PC-9 (cell line): Measurements from ENCODE around the gene RHEX. TPM values are rescaled to one million over a fixed set of nuclear protein-coding genes. Genes with fewer than 3 reads are reported as not detected.

Source experiments
- BruUV-seq: library from RNA; stranded (reverse); fragments of 400-500 nt; replicated peaks from 2 replicates; lab custom pipeline; 2021; lab: Mats Ljungman, UMichigan
- CTCF ChIA-PET: fragments of 300-600 bp; sonication (Branson Sonifier 250); formaldehyde crosslinking; loops from one replicate; lab custom pipeline; 2022; ENCODE audit warnings: antibody characterized with exemption; lab: Charles Lee
- POLR2A ChIA-PET: fragments of 300-600 bp; sonication (Branson Sonifier 250); formaldehyde crosslinking; loops from one replicate; lab custom pipeline; 2022; ENCODE audit warnings: antibody characterized with exemption; ENCODE audit not compliant: unreplicated experiment; lab: Charles Lee
- DNase-seq, 2 experiments: peaks; one replicate each; pipeline versions ENCODE4 v3.0.0 to v3.0.0-alpha.2; 2015 to 2022; ENCODE audit warnings: mixed read lengths in 1 of 2
- H2AFZ ChIP-seq: fragments of 200-600 bp; sonication (generic); 2 replicates; pipeline ENCODE4 v1.8.1; 2017; ENCODE audit warnings: antibody characterized with exemption
- H3F3A ChIP-seq: fragments of 200-600 bp; sonication (generic); 2 replicates; pipeline ENCODE4 v1.8.1; 2017; ENCODE audit warnings: antibody characterized with exemption, mild to moderate bottlenecking, low read depth; ENCODE audit not compliant: insufficient read depth
- H3K27ac ChIP-seq: fragments of 200-600 bp; sonication (generic); 2 replicates; pipeline ENCODE4 v1.6.1; 2016; ENCODE audit warnings: mixed run types
- H3K27me3 ChIP-seq: fragments of 200-600 bp; sonication (generic); 2 replicates; pipeline ENCODE4 v1.6.1; 2016; ENCODE audit warnings: low read depth, mixed run types; ENCODE audit not compliant: insufficient read depth
- H3K36me3 ChIP-seq: fragments of 200-600 bp; sonication (generic); 2 replicates; pipeline ENCODE4 v1.6.1; 2016; ENCODE audit warnings: low read depth, mixed run types
- H3K4me1 ChIP-seq: fragments of 200-600 bp; sonication (generic); replicated peaks from 2 replicates; pipeline ENCODE4 v1.6.1; 2016; ENCODE audit warnings: mixed run types; ENCODE audit not compliant: insufficient read depth
- H3K4me2 ChIP-seq: fragments of 200-600 bp; sonication (generic); 2 replicates; pipeline ENCODE4 v1.6.1; 2017; ENCODE audit warnings: mixed run types
- H3K4me3 ChIP-seq: fragments of 200-600 bp; sonication (generic); 2 replicates; pipeline ENCODE4 v1.6.1; 2016; ENCODE audit warnings: mixed run types
- H3K79me2 ChIP-seq: fragments of 200-600 bp; sonication (generic); 2 replicates; pipeline ENCODE4 v1.6.1; 2017; ENCODE audit warnings: low read depth, mixed run types
- H3K9me2 ChIP-seq: fragments of 200-600 bp; sonication (generic); 2 replicates; pipeline ENCODE4 v1.8.1; 2017; ENCODE audit warnings: mild to moderate bottlenecking; ENCODE audit not compliant: insufficient read depth
- H3K9me3 ChIP-seq: fragments of 200-600 bp; sonication (generic); 2 replicates; pipeline ENCODE4 v1.8.1; 2016; ENCODE audit warnings: low read depth; ENCODE audit not compliant: insufficient read depth
- H4K20me1 ChIP-seq: fragments of 200-600 bp; sonication (generic); 2 replicates; pipeline ENCODE4 v1.8.1; 2017; ENCODE audit not compliant: insufficient read depth
- EZH2 ChIP-seq: fragments of 200-600 bp; sonication (generic); IDR thresholded peaks from 2 replicates; pipeline ENCODE4 v1.8.0; 2017; ENCODE audit warnings: antibody characterized with exemption, low read depth
- intact Hi-C: fragments of 100-400 bp; cut with micrococcal nuclease; formaldehyde crosslinking; loops from one replicate; pipeline ENCODE4 v1.10.0; 2022; ENCODE audit not compliant: unreplicated experiment
- total RNA-seq: library from RNA; stranded (reverse); gene quantifications from 2 replicates; pipeline ENCODE4 v1.2.3, GENCODE V29; 2021
- TF ChIP-seq, protein P1 (sequence below): fragments of 200-600 bp; sonication (generic); conservative IDR thresholded peaks from 2 replicates; pipeline ENCODE4 v1.6.1; 2017; ENCODE audit warnings: mixed run types, antibody characterized with exemption, mild to moderate bottlenecking, moderate library complexity

The RHEX gene
- total RNA-seq, 1 experiment from 2014 or later = not detected

GRCh38 chr1:206032380-206033140 lies 20.4 kb upstream of the RHEX start:
- POLR2A ChIA-PET = no interaction called here
- no peak for DNase-seq
- Histone ChIP-seq H3K4me2 (no peak overlapping the region), H3F3A (no peaks in the 10 kb centered on the region; the same call in 1 of the 2 replicates), H3K4me1 (peaks cover 5% of the 10 kb centered on the region; the same call in 1 of the 2 replicates), H3K27me3 (no peaks in the 10 kb centered on the region), H3K36me3 (no peaks in the 10 kb centered on the region), H4K20me1 (no peaks in the 10 kb centered on the region), H3K4me3 (no peak overlapping the region), H3K9me2 (no peaks in the 10 kb centered on the region), H2AFZ (no peak overlapping the region), H3K9me3 (no peaks in the 10 kb centered on the region), H3K79me2 (no peaks in the 10 kb centered on the region), H3K27ac (no peak overlapping the region)
- CTCF ChIA-PET = no interaction called here
- intact Hi-C loops = no loop called here
- TF ChIP-seq, protein P1, sequence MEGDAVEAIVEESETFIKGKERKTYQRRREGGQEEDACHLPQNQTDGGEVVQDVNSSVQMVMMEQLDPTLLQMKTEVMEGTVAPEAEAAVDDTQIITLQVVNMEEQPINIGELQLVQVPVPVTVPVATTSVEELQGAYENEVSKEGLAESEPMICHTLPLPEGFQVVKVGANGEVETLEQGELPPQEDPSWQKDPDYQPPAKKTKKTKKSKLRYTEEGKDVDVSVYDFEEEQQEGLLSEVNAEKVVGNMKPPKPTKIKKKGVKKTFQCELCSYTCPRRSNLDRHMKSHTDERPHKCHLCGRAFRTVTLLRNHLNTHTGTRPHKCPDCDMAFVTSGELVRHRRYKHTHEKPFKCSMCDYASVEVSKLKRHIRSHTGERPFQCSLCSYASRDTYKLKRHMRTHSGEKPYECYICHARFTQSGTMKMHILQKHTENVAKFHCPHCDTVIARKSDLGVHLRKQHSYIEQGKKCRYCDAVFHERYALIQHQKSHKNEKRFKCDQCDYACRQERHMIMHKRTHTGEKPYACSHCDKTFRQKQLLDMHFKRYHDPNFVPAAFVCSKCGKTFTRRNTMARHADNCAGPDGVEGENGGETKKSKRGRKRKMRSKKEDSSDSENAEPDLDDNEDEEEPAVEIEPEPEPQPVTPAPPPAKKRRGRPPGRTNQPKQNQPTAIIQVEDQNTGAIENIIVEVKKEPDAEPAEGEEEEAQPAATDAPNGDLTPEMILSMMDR = no peak
- no peak for TF ChIP-seq EZH2
- no TSS peak for BruUV-seq

- POLR2A ChIA-PET = no interaction called here
- DNase-seq = no peak
- H3K9me2 ChIP-seq = no peaks in the 10 kb centered on the region
- no peak overlapping the region for H2AFZ ChIP-seq
- H3K4me2 ChIP-seq = no peak overlapping the region
- no peaks in the 10 kb centered on the region for H3K27me3 ChIP-seq
- no peaks in the 10 kb centered on the region for H4K20me1 ChIP-seq
- CTCF ChIA-PET = no interaction called here
- H3K36me3 ChIP-seq = no peaks in the 10 kb centered on the region
- H3K79me2 ChIP-seq = no peaks in the 10 kb centered on the region
- no peak overlapping the region for H3K4me3 ChIP-seq
- intact Hi-C loops = no loop called here
- BruUV-seq = no TSS peak
- H3K4me1 ChIP-seq = peaks cover 5% of the 10 kb centered on the region; the same call in 1 of the 2 replicates
- TF ChIP-seq, protein P1 = no peak
- no peak for TF ChIP-seq EZH2
- no peak overlapping the region for H3K27ac ChIP-seq
- no peaks in the 10 kb centered on the region for H3K9me3 ChIP-seq
- no peaks in the 10 kb centered on the region; the same call in 1 of the 2 replicates for H3F3A ChIP-seq
These were observed 17.9 kb upstream of the RHEX start for GRCh38 chr1:206035027-206035426.

- Histone ChIP-seq H3F3A (no peaks in the 10 kb centered on the region), H3K27me3 (no peaks in the 10 kb centered on the region), H3K4me1 (no peaks in the 10 kb centered on the region), H3K27ac (no peak overlapping the region), H4K20me1 (no peaks in the 10 kb centered on the region), H3K9me3 (no peaks in the 10 kb centered on the region), H3K79me2 (no peaks in the 10 kb centered on the region), H3K4me2 (no peak overlapping the region), H3K36me3 (no peaks in the 10 kb centered on the region), H3K4me3 (no peak overlapping the region), H3K9me2 (no peaks in the 10 kb centered on the region), H2AFZ (no peak overlapping the region)
- DNase-seq = no peak
- TF ChIP-seq, protein P1 = no peak
- TF ChIP-seq EZH2 = no peak
- intact Hi-C loops = no loop called here
- CTCF ChIA-PET = no interaction called here
- POLR2A ChIA-PET = no interaction called here
- BruUV-seq = no TSS peak
These were observed 16.1 kb upstream of the RHEX start for GRCh38 chr1:206036663-206037455.
